CD4-positive, alpha-beta T cell (primary cell): ENCODE data around the gene PRAC2. TPM values are rescaled to one million over a fixed set of nuclear protein-coding genes. Genes with fewer than 3 reads are reported as not detected.
A peak's percentile ranks its signal among the peaks of the same experiment; 100 is the strongest.

Source experiments
- ATAC-seq: fragments of 200-7000 bp; cut with Tn5 transposase; one replicate; pipeline ENCODE4 v1.10.0; 2022; ENCODE audit warnings: mild to moderate bottlenecking; ENCODE audit not compliant: poor library complexity
- CTCF ChIA-PET: fragments of 350-600 bp; sonication (Branson Sonifier 250); formaldehyde crosslinking; loops from one replicate; lab custom pipeline; 2021; ENCODE audit warnings: antibody characterized with exemption, inconsistent platforms; lab: Charles Lee
- POLR2A ChIA-PET: fragments of 350-600 bp; sonication (Branson Sonifier 250); formaldehyde crosslinking; loops from one replicate; lab custom pipeline; 2021; ENCODE audit warnings: antibody characterized with exemption, inconsistent platforms; lab: Charles Lee
- DNase-seq, 14 experiments: peaks; one replicate each; pipeline ENCODE4 v3.0.0-alpha.2; 2013 to 2020; ENCODE audit warnings: mixed read lengths in 2 of 14
- H3K27ac ChIP-seq, 2 donors: one replicate each; pipeline versions ENCODE4 v1.5.1 to v1.7.0; 2013; ENCODE audit warnings: low read length in 2 of 2, low read depth in 1 of 2, mild to moderate bottlenecking in 1 of 2
- H3K27me3 ChIP-seq, 2 experiments: 1 replicate in 1 of 2; 2 replicates in 1 of 2; pipeline versions ENCODE4 v1.6.1 to v1.7.0; 2013; ENCODE audit warnings: low read length in 2 of 2, control low read depth in 1 of 2, mild to moderate bottlenecking in 1 of 2, moderate library complexity in 1 of 2; ENCODE audit not compliant: insufficient read depth in 2 of 2, control insufficient read depth in 1 of 2
- H3K36me3 ChIP-seq: one replicate; pipeline ENCODE4 v1.6.1; 2013; ENCODE audit warnings: low read length, control low read depth; ENCODE audit not compliant: insufficient read depth
- H3K4me1 ChIP-seq: one replicate; pipeline ENCODE4 v1.6.1; 2013; ENCODE audit warnings: low read length, control low read depth; ENCODE audit not compliant: insufficient read depth
- H3K4me3 ChIP-seq: one replicate; pipeline ENCODE4 v1.5.1; 2013; ENCODE audit warnings: mild to moderate bottlenecking, low read length, moderate library complexity
- H3K9me3 ChIP-seq, 2 experiments: 1 replicate in 1 of 2; 2 replicates in 1 of 2; pipeline versions ENCODE4 v1.6.1 to v1.7.0; 2013; ENCODE audit warnings: low read length in 2 of 2, mild to moderate bottlenecking in 2 of 2, control low read depth in 1 of 2, moderate library complexity in 1 of 2; ENCODE audit not compliant: control insufficient read depth in 1 of 2, insufficient read depth in 1 of 2
- H3K27ac Mint-ChIP-seq: one replicate; pipeline ENCODE4 v1.8.0; 2020; ENCODE audit warnings: mixed read lengths
- H3K27me3 Mint-ChIP-seq: one replicate; pipeline ENCODE4 v1.8.0; 2021; ENCODE audit warnings: mixed read lengths
- H3K36me3 Mint-ChIP-seq: one replicate; pipeline ENCODE4 v1.8.0; 2021; ENCODE audit warnings: low read depth, mixed read lengths
- H3K4me1 Mint-ChIP-seq: one replicate; pipeline ENCODE4 v1.8.0; 2021; ENCODE audit warnings: low read depth, mixed read lengths
- H3K4me3 Mint-ChIP-seq: one replicate; pipeline ENCODE4 v1.8.0; 2020; ENCODE audit warnings: mild to moderate bottlenecking, mixed read lengths
- H3K9me3 Mint-ChIP-seq: one replicate; pipeline ENCODE4 v1.8.0; 2020; ENCODE audit warnings: mixed read lengths
- CTCF ChIP-seq: fragments of 200-600 bp; IDR thresholded peaks from one replicate; pipeline ENCODE4 v1.8.0; 2022; ENCODE audit warnings: antibody characterized with exemption, mild to moderate bottlenecking
- intact Hi-C, 2 experiments: fragments of 100-400 bp; cut with DNase I in 1 of 2; cut with micrococcal nuclease in 1 of 2; formaldehyde crosslinking; loops; one replicate each; pipeline versions ENCODE4 v1.15.1 to v1.9.0; 2023 to 2025; cut with DNase I, micrococcal nuclease
- total RNA-seq, 174 experiments: library from RNA in 2 of 174; stranded (reverse) in 2 of 174; gene quantifications; one replicate each; pipeline ENCODE4 v1.2.3 and lab custom pipeline; 2021 to 2026

Gene PRAC2
- total RNA-seq, 2 experiments from 2014 or later = not detected

GRCh38 chr17:48717367-48718226 lies 5.4 kb upstream of the PRAC2 start:
- Mint-ChIP-seq H3K9me3 (no peaks in the 10 kb centered on the region), H3K4me3 (peak overlapping the region; percentile 66), H3K4me1 (peaks cover 28% of the 10 kb centered on the region), H3K36me3 (no peaks in the 10 kb centered on the region), H3K27me3 (peaks cover 97% of the 10 kb centered on the region), H3K27ac (peak overlapping the region; percentile 13)
- H3K4me1 ChIP-seq = peaks cover 29% of the 10 kb centered on the region
- H3K4me3 ChIP-seq = no peak overlapping the region
- intact Hi-C loops = loop anchor here in 1 of 2 experiments (2.0 kb wide), 1 partner anchor 31 kb away; no protein-coding TSS in a partner anchor
- DNase-seq (no peak), ATAC-seq (no peak)
- POLR2A ChIA-PET = interaction anchor here (0.7 to 1.6 kb wide), 4 partner anchors 11 to 347 kb away, joined by 3 to 6 read pairs (median 4); partner anchors contain the start of gene HOXB13
- CTCF ChIA-PET = interaction anchor here (0.5 to 1.6 kb wide), 3 partner anchors 14 to 1618 kb away, joined by 3 to 4 read pairs (median 3); no protein-coding TSS in a partner anchor
- peaks cover 70 to 91% of the 10 kb centered on the region in 2 experiments for H3K27me3 ChIP-seq
- no peak for TF ChIP-seq CTCF
- peaks cover 0 to 32% of the 10 kb centered on the region in 2 experiments for H3K9me3 ChIP-seq
- no peak overlapping the region for H3K27ac ChIP-seq
- H3K36me3 ChIP-seq = no peaks in the 10 kb centered on the region

GRCh38 chr17:48718227-48718760 lies 4.7 kb upstream of the PRAC2 start:
- H3K27ac ChIP-seq = no peak overlapping the region
- H3K4me3 ChIP-seq = no peak overlapping the region
- TF ChIP-seq CTCF = no peak
- H3K4me1 ChIP-seq = peaks cover 36% of the 10 kb centered on the region
- no peaks in the 10 kb centered on the region for H3K36me3 Mint-ChIP-seq
- intact Hi-C loops = loop anchor here in 1 of 2 experiments (2.0 kb wide), 1 partner anchor 31 kb away; no protein-coding TSS in a partner anchor
- no peaks in the 10 kb centered on the region for H3K9me3 Mint-ChIP-seq
- peaks cover 0 to 39% of the 10 kb centered on the region in 2 experiments for H3K9me3 ChIP-seq
- peaks cover 31% of the 10 kb centered on the region for H3K4me1 Mint-ChIP-seq
- no peak overlapping the region for H3K4me3 Mint-ChIP-seq
- peaks cover 75 to 95% of the 10 kb centered on the region in 2 experiments for H3K27me3 ChIP-seq
- no peak for DNase-seq
- peaks cover 99% of the 10 kb centered on the region for H3K27me3 Mint-ChIP-seq
- ChIA-PET POLR2A (interaction anchor here (0.8 to 1.6 kb wide), 3 partner anchors 11 to 40 kb away, joined by 3 to 6 read pairs (median 4); partner anchors contain the start of gene HOXB13), CTCF (interaction anchor here (1.1 kb wide), 1 partner anchor 13 kb away, joined by 3 read pairs; no protein-coding TSS in a partner anchor)
- ATAC-seq = no peak
- H3K27ac Mint-ChIP-seq = no peak overlapping the region
- H3K36me3 ChIP-seq = no peaks in the 10 kb centered on the region
